ENCODE data around the gene SEC14L5. TPM values are rescaled to one million over a fixed set of nuclear protein-coding genes. Genes with fewer than 3 reads are reported as not detected.

SEC14L5 gene
- total RNA-seq, 1 donor from 2014 or later, result 0.41 TPM

DNA sequence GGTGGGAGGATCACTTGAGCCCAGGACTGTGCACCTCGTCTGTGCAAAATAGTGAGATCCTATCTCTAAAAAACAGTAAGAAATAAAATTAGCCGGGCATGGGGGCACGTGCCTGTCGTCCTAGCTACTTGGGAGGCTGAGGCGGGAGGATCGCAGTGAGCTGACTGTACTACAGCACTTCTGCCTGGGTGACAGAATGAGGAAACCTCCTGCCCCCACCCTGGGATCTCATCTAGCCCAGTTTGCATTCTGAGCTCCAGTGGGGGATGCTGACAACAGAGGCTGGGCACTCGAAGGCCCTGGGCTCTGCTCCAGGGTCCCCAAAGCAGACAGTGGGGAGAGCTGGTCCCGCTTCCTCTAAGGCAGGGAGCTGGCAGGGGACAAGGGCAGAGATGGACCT is 68.5 kb downstream of the SEC14L5 start:
- no peak for DNase-seq (ENCODE audit: low spot score)
- TF ChIP-seq EZH2 (IDR thresholded peaks at IDR 0.05) (no peak), EZH2phosphoT487 (IDR thresholded peaks at IDR 0.05) (no peak)
- TF ChIP-seq, protein P1, sequence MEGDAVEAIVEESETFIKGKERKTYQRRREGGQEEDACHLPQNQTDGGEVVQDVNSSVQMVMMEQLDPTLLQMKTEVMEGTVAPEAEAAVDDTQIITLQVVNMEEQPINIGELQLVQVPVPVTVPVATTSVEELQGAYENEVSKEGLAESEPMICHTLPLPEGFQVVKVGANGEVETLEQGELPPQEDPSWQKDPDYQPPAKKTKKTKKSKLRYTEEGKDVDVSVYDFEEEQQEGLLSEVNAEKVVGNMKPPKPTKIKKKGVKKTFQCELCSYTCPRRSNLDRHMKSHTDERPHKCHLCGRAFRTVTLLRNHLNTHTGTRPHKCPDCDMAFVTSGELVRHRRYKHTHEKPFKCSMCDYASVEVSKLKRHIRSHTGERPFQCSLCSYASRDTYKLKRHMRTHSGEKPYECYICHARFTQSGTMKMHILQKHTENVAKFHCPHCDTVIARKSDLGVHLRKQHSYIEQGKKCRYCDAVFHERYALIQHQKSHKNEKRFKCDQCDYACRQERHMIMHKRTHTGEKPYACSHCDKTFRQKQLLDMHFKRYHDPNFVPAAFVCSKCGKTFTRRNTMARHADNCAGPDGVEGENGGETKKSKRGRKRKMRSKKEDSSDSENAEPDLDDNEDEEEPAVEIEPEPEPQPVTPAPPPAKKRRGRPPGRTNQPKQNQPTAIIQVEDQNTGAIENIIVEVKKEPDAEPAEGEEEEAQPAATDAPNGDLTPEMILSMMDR (IDR thresholded peaks at IDR 0.05), result no peak
- no peaks in the 10 kb centered on the region for H3K36me3 ChIP-seq
- H3F3A ChIP-seq (ENCODE audit: low read depth), result peaks cover 9% of the 10 kb centered on the region
- no peak overlapping the region for H3K27ac ChIP-seq
- no peak overlapping the region for H3K4me2 ChIP-seq
- H3K9me3 ChIP-seq (ENCODE audit: low read depth), result no peaks in the 10 kb centered on the region
- Mint-ChIP-seq H3K36me3 (no peaks in the 10 kb centered on the region), H3K27ac (no peak overlapping the region), H3K27me3 (ENCODE audit: insufficient read depth, low read depth) (peaks cover 10% of the 10 kb centered on the region), H3K4me1 (no peaks in the 10 kb centered on the region), H3K4me3 (no peak overlapping the region), H3K9me3 (no peaks in the 10 kb centered on the region)
- no peak overlapping the region for H3K9ac ChIP-seq
- H2AFZ ChIP-seq (replicated peaks), result no peak overlapping the region
- no peaks in the 10 kb centered on the region for H3K79me2 ChIP-seq (ENCODE audit: low read depth)
- no peaks in the 10 kb centered on the region for H3K27me3 ChIP-seq
- H3K4me3 ChIP-seq, result no peak overlapping the region
- H3K4me1 ChIP-seq, result no peaks in the 10 kb centered on the region
- H4K20me1 ChIP-seq (ENCODE audit: low read depth), result no peaks in the 10 kb centered on the region

GRCh38 chr16:5027086-5027485 is 69.0 kb downstream of the SEC14L5 start:
- no peaks in the 10 kb centered on the region for H3K79me2 ChIP-seq (ENCODE audit: low read depth)
- Mint-ChIP-seq H3K9me3 (no peaks in the 10 kb centered on the region), H3K27me3 (ENCODE audit: insufficient read depth, low read depth) (peaks cover 9% of the 10 kb centered on the region), H3K4me3 (no peak overlapping the region), H3K4me1 (no peaks in the 10 kb centered on the region), H3K36me3 (no peaks in the 10 kb centered on the region), H3K27ac (no peak overlapping the region)
- H3F3A ChIP-seq (ENCODE audit: low read depth), result peaks cover 9% of the 10 kb centered on the region
- TF ChIP-seq EZH2phosphoT487 (IDR thresholded peaks at IDR 0.05) (no peak), EZH2 (IDR thresholded peaks at IDR 0.05) (no peak)
- TF ChIP-seq, protein P1 (IDR thresholded peaks at IDR 0.05), result no peak
- no peaks in the 10 kb centered on the region for H3K9me3 ChIP-seq (ENCODE audit: low read depth)
- H3K36me3 ChIP-seq, result no peaks in the 10 kb centered on the region
- no peak for DNase-seq (ENCODE audit: low spot score)
- H4K20me1 ChIP-seq (ENCODE audit: low read depth), result no peaks in the 10 kb centered on the region
- H2AFZ ChIP-seq (replicated peaks), result no peak overlapping the region
- H3K9ac ChIP-seq, result no peak overlapping the region
- no peaks in the 10 kb centered on the region for H3K4me1 ChIP-seq
- no peak overlapping the region for H3K27ac ChIP-seq
- H3K4me2 ChIP-seq, result no peak overlapping the region
- no peak overlapping the region for H3K4me3 ChIP-seq
- H3K27me3 ChIP-seq, result no peaks in the 10 kb centered on the region

DNA sequence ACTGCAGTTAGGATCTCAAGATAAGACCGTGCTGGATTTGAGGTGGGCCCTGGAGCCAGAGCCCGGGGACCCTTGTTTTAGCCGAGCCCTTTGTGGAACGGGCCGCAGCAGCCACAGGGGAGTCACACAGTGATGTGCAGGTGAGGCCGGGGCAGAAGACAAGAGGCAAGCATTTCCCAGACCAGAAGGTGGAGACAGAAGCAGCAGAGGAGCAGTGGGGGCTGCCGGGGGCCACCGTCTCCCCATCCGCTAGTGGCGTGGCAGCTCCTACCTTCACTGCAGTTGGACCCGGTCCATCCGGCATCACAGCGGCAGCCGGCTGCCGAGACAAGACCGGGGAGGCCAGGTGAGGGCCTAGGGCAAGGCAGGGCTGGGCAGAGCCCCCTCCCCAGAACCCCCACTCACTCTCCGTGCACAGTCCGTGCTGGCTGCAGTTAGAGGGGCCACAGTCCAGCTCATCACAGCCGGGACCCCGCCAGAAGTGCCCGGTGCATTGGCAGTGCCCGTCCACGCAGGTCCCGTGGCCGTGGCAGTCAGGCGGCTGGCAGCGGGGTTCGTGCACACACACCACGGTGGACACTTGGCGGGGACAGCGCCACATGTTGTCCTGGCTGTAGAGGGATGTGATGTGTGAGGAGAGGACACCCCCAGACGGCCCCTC is 69.6 kb downstream of the SEC14L5 start:
- Histone ChIP-seq H3K4me2 (no peak overlapping the region), H3F3A (ENCODE audit: low read depth) (peaks cover 9% of the 10 kb centered on the region), H3K27ac (no peak overlapping the region), H2AFZ (replicated peaks) (no peak overlapping the region), H3K9ac (no peak overlapping the region), H3K36me3 (no peaks in the 10 kb centered on the region), H3K4me1 (no peaks in the 10 kb centered on the region), H4K20me1 (ENCODE audit: low read depth) (no peaks in the 10 kb centered on the region), H3K9me3 (ENCODE audit: low read depth) (no peaks in the 10 kb centered on the region), H3K79me2 (ENCODE audit: low read depth) (no peaks in the 10 kb centered on the region), H3K4me3 (no peak overlapping the region), H3K27me3 (peaks cover 1% of the 10 kb centered on the region)
- Mint-ChIP-seq H3K4me3 (no peak overlapping the region), H3K36me3 (no peaks in the 10 kb centered on the region), H3K27me3 (ENCODE audit: insufficient read depth, low read depth) (peaks cover 7% of the 10 kb centered on the region), H3K27ac (no peak overlapping the region), H3K9me3 (no peaks in the 10 kb centered on the region), H3K4me1 (peaks cover under 1% of the 10 kb centered on the region)
- DNase-seq (ENCODE audit: low spot score), result no peak
- TF ChIP-seq EZH2phosphoT487 (IDR thresholded peaks at IDR 0.05), result no peak
- TF ChIP-seq, protein P1 (IDR thresholded peaks at IDR 0.05), result no peak
- no peak for TF ChIP-seq EZH2 (IDR thresholded peaks at IDR 0.05)

All from neural progenitor cell (in vitro differentiated cells).